SIG-M5 treated with dmso at 0.1 percent for 504 hours (cell line): ENCODE data around the gene PARP1.

ENCODE experiments used
- DNase-seq: peaks from one replicate; lab custom pipeline; 2025; ENCODE audit not compliant: unreplicated experiment; lab: John Stamatoyannopoulos, UW

PARP1 gene

GRCh38 chr1:226311376-226311775 lies 96.5 kb downstream of the PARP1 start:
- no peak for DNase-seq
